Astrocyte (in vitro differentiated cells and primary cell): ENCODE results near the gene ESPNL.

Experiments
- EZH2 ChIP-seq: IDR thresholded peaks from 2 replicates; pipeline ENCODE4 v1.6.1; 2012; ENCODE audit warnings: mild to moderate bottlenecking, low read length, inconsistent platforms; ENCODE audit not compliant: insufficient read depth
- TF ChIP-seq, protein P1 (sequence below): IDR thresholded peaks from 2 replicates; pipeline ENCODE4 v1.5.1; 2011; ENCODE audit warnings: low read depth, mild to moderate bottlenecking, inconsistent platforms, low read length, moderate library complexity; ENCODE audit not compliant: insufficient read depth

DNA sequence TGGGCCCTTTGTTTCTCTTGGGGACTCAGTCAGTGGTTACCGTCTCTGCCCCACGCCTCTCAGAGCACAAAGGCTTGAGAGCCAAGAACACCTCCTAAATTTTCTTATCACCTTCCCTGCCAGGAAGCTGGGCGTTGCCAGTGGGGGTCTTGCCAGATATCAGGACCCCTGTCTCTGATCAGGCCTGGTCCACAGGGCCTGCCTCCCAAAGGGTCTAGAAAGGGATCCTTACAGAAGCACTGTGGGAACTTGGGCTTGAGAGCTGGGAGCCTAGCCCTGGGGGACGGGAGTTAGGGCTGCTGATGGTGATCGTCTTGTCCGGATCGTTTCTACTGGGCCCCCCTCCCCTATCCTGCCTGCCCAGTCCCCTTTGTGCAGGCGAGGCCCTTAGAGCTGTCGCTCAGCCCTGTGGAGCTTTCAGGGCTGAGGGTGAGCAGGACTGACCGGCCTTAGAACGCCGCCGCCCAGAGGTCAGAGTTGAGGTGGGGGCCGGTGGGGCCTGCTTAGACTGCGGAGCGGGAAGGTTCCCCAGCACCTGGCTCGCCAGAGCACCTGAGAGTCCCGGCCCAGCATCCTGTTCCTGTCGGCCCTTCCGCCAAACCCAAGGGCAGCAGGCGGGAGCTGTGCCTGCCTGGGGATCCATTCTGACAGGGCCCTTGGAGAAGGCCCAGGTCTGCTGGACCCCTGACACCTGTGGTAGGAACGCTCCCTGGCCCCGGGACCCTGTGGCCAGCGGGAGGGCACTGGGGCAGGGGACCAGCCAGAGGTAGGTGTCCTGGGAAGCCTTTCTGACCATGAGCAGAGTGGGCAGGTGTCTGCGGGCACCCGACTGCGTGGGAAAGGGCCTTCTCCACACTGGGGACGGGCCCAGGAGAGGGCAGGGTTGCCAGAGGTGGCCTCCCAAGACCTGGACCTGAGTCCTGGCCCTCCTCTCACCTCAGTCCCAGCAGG, 956 bp downstream of the ESPNL start:
- TF ChIP-seq, protein P1, sequence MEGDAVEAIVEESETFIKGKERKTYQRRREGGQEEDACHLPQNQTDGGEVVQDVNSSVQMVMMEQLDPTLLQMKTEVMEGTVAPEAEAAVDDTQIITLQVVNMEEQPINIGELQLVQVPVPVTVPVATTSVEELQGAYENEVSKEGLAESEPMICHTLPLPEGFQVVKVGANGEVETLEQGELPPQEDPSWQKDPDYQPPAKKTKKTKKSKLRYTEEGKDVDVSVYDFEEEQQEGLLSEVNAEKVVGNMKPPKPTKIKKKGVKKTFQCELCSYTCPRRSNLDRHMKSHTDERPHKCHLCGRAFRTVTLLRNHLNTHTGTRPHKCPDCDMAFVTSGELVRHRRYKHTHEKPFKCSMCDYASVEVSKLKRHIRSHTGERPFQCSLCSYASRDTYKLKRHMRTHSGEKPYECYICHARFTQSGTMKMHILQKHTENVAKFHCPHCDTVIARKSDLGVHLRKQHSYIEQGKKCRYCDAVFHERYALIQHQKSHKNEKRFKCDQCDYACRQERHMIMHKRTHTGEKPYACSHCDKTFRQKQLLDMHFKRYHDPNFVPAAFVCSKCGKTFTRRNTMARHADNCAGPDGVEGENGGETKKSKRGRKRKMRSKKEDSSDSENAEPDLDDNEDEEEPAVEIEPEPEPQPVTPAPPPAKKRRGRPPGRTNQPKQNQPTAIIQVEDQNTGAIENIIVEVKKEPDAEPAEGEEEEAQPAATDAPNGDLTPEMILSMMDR: no peak
- no peak for TF ChIP-seq EZH2
